ENCODE measurements around the gene S100A11.

Gene S100A11

DNA sequence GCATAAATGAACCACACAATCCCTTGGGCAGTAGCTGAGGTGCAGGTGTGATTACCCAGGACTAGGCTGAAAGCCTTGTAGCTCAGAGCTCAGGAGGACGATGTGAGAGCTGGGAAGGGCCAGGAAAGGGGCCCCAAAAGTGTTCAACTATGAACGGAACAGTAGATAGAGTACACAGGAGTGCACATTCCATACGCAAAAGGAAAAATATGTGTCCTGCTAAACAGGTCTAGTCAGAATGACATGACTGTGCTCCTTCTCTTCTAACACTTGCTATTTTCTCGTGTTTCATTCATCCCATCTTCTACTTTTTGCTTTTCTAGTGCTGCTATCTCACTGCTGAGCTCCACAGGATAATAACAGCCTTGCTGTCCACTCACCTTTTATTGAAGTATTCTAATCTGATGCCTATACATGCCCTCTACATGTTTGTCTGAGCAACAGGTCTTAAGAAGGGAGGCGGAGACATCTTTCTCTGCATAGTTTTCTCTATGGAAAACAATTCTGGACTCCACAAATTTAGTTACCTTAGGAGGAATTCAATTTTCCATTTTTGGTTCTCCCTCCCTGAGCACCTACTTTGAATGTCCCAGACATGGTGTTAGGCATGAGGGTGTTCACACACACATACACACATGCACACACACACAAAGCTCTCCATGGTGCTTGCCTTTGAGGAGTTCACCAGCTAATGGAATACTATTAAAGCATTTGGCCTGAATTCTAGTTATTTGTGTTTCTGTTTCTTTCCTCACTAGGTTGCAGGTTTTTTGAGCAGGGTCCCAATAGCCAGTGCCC lies 46.5 kb downstream of the S100A11 start:
- H3K4me1 ChIP-seq (ENCODE audit: low read length), result peaks cover 34% of the 10 kb centered on the region
- peaks cover 14% of the 10 kb centered on the region for H3K36me3 ChIP-seq (replicated peaks; ENCODE audit: low read depth, low read length)
- H3K27me3 ChIP-seq (ENCODE audit: low read depth, low read length), result peaks cover 72% of the 10 kb centered on the region
- H3K9me3 ChIP-seq (ENCODE audit: insufficient read depth, low read length), result no peaks in the 10 kb centered on the region
- no peak overlapping the region for H3K27ac ChIP-seq (ENCODE audit: low read length)
- H4K20me1 ChIP-seq (ENCODE audit: insufficient read depth, low read length), result peaks cover 42% of the 10 kb centered on the region
- H2AFZ ChIP-seq (ENCODE audit: low read depth, low read length), result no peak overlapping the region
- TF ChIP-seq CTCF (IDR thresholded peaks at IDR 0.05; ENCODE audit: low read depth, low read length), result no peak
- H3K4me3 ChIP-seq (ENCODE audit: low read length), result no peak overlapping the region
- H3K9ac ChIP-seq (ENCODE audit: low read length), result no peak overlapping the region
- H3K4me2 ChIP-seq (ENCODE audit: low read length), result no peak overlapping the region
- H3K79me2 ChIP-seq (ENCODE audit: low read length), result peaks cover 11% of the 10 kb centered on the region; the same call in 1 of the 2 replicates

DNA sequence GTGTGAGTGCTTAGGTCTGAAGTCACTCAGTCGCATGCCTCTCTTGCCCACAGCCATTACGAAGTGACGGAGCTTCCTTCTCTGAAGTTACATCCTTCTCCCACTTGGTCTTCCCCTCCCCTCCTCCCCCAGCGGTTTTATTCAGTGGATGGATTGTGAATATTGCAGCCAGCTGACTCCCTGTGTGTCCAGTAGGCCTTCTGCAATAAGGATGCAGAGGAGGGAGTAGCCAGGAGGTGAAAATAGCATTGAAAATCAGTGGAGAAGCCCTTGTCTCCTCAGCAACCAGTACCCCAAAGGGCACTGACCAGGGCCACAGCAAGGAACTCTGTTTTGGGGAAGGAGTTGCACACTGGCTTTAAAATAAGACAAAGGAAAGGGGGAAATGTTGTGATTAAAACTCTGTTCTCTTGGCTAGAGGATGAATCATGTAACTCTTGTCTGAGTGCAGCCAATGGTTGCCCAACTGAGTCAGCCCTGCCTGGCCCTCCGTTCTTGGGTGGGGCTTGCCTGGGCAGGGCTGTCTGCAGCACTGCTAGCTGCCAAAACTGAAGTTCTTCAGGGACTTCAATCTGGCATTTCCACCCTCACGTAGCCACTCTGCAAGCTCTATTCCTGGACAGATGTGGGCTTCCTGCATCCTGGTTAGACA lies 47.5 kb downstream of the S100A11 start:
- H3K36me3 ChIP-seq (replicated peaks; ENCODE audit: low read depth, low read length), result peaks cover 18% of the 10 kb centered on the region
- peaks cover 70% of the 10 kb centered on the region for H3K27me3 ChIP-seq (ENCODE audit: low read depth, low read length)
- H3K9me3 ChIP-seq (ENCODE audit: insufficient read depth, low read length), result no peaks in the 10 kb centered on the region
- H2AFZ ChIP-seq (ENCODE audit: low read depth, low read length), result no peak overlapping the region
- no peak overlapping the region for H3K9ac ChIP-seq (ENCODE audit: low read length)
- peaks cover 50% of the 10 kb centered on the region for H4K20me1 ChIP-seq (ENCODE audit: insufficient read depth, low read length)
- H3K4me1 ChIP-seq (ENCODE audit: low read length), result peaks cover 37% of the 10 kb centered on the region
- H3K4me2 ChIP-seq (ENCODE audit: low read length), result no peak overlapping the region
- peaks cover 11% of the 10 kb centered on the region; the same call in 1 of the 2 replicates for H3K79me2 ChIP-seq (ENCODE audit: low read length)
- no peak overlapping the region for H3K27ac ChIP-seq (ENCODE audit: low read length)
- TF ChIP-seq CTCF (IDR thresholded peaks at IDR 0.05; ENCODE audit: low read depth, low read length) (no peak), EZH2phosphoT487 (IDR thresholded peaks at IDR 0.05; ENCODE audit: low read depth) (no peak)
- no peak overlapping the region for H3K4me3 ChIP-seq (ENCODE audit: low read length)

DNA sequence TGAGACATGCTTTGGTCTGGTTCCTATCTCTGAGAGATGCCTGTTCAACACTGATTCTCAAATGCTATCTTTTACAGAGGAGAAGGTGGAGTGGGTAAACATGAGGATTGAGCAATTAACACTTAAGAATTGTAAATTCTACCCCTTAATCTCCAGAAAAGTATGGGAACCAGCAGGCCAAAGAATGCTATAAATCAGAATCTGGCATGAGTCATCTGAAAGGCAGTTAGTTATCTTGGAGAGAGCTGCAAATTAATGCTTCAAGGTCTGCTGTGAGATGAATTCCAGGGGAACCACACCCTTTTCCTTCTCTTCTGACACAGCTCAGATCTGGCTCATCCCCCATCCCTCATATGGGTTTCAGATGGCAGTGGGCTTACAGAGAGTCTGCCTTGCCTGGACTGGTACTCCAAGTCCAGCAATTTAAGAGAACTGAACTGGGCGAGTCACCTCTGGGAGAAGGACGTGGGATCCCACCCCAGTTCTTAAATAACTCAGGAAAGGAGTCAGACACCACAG lies 48.3 kb downstream of the S100A11 start:
- H3K27me3 ChIP-seq (ENCODE audit: low read depth, low read length), result peaks cover 75% of the 10 kb centered on the region
- no peak overlapping the region for H3K9ac ChIP-seq (ENCODE audit: low read length)
- H4K20me1 ChIP-seq (ENCODE audit: insufficient read depth, low read length), result peaks cover 55% of the 10 kb centered on the region
- H3K4me3 ChIP-seq (ENCODE audit: low read length), result no peak overlapping the region
- H3K4me1 ChIP-seq (ENCODE audit: low read length), result peaks cover 46% of the 10 kb centered on the region
- H3K36me3 ChIP-seq (replicated peaks; ENCODE audit: low read depth, low read length), result peaks cover 25% of the 10 kb centered on the region
- no peak overlapping the region for H2AFZ ChIP-seq (ENCODE audit: low read depth, low read length)
- H3K79me2 ChIP-seq (ENCODE audit: low read length), result peaks cover 11% of the 10 kb centered on the region; the same call in 1 of the 2 replicates
- no peak overlapping the region for H3K27ac ChIP-seq (ENCODE audit: low read length)
- H3K4me2 ChIP-seq (ENCODE audit: low read length), result no peak overlapping the region
- no peaks in the 10 kb centered on the region for H3K9me3 ChIP-seq (ENCODE audit: insufficient read depth, low read length)
- no peak for TF ChIP-seq CTCF (IDR thresholded peaks at IDR 0.05; ENCODE audit: low read depth, low read length)
- TF ChIP-seq EZH2phosphoT487 (IDR thresholded peaks at IDR 0.05; ENCODE audit: low read depth), result no peak

DNA sequence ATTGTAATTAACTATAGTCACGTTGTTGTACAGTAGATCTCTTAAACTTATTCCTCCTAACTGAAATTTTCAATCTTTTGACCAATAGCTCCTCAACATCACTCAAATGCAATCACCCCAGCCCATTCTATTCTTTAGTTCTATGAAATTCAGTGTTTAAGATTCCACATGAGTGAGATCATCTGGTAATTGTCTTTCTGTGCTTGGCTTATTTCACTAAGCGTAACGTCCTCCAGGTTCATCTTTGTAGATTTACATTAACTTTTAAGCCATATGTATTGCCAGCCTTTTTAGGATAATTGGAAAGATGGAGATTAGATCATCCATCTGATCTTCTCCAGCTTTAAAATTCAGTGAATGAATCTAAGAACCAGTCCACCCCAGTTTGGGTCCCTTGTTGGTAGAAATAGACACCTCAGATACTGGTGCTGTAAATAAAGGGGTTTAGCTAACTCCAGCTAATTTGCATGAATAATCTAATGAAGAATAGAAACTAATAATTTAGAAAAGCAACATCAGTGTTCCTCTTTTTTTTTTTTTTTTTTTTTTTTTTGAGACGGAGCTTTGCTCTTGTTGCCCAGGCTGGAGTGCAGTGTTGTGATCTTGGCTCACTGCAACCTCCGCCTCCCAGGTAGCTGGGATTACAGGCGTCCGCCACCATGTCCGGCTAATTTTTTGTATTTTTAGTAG lies 50.2 kb downstream of the S100A11 start:
- H4K20me1 ChIP-seq (ENCODE audit: insufficient read depth, low read length), result peaks cover 48% of the 10 kb centered on the region
- no peak overlapping the region for H3K9ac ChIP-seq (ENCODE audit: low read length)
- TF ChIP-seq EZH2phosphoT487 (IDR thresholded peaks at IDR 0.05; ENCODE audit: low read depth) (no peak), CTCF (IDR thresholded peaks at IDR 0.05; ENCODE audit: low read depth, low read length) (no peak)
- no peak overlapping the region for H3K4me2 ChIP-seq (ENCODE audit: low read length)
- H3K79me2 ChIP-seq (ENCODE audit: low read length), result peaks cover under 1% of the 10 kb centered on the region; the same call in 1 of the 2 replicates
- H3K4me3 ChIP-seq (ENCODE audit: low read length), result no peak overlapping the region
- no peak overlapping the region for H2AFZ ChIP-seq (ENCODE audit: low read depth, low read length)
- H3K36me3 ChIP-seq (replicated peaks; ENCODE audit: low read depth, low read length), result peaks cover 38% of the 10 kb centered on the region
- peaks cover 69% of the 10 kb centered on the region for H3K27me3 ChIP-seq (ENCODE audit: low read depth, low read length)
- H3K4me1 ChIP-seq (ENCODE audit: low read length), result peaks cover 35% of the 10 kb centered on the region
- no peak overlapping the region for H3K27ac ChIP-seq (ENCODE audit: low read length)
- H3K9me3 ChIP-seq (ENCODE audit: insufficient read depth, low read length), result no peaks in the 10 kb centered on the region

Measured in OCI-LY3 (cell line).